Measurements from ENCODE around the gene IFNG-AS1.

Gene IFNG-AS1

DNA sequence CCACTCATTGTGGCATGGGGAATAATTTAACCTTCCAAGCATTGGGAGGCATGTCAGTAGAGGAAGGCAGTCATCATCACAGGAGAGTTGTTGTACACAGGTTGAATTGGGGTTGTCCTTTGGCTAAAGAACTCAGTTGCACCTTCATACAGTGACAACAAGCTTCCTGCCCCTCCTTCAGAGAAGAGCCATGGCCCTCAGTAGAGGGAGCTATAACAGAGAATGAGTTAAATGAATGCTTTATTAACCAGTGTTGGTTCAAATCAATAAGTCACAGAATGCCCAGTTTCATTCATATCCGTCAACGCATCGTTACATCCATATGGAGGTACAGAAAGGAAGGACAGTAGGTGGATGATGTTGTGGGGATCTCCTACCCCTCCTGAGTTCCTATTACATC, 4.8 kb downstream of the IFNG-AS1 start:
- DNase-seq (ENCODE audit: low read depth) = no peak

DNA sequence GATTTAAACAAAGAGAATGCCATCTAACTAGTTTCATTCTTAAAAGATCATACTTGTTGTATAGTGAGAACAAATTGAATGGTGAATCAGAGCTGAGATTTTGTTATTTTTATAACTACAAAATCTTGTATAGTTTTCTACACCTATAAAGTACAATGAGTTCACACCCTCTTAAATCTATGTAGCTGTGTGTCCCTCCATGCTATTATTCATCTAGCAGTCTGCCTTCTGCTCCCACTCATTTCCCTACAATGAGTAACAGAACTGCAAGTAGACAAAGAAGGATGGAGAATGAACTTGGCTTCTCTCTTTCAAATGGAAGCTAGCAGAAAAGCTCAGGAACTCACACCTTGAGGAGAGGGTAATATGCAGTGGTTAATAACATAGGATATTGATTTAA, 7.1 kb downstream of the IFNG-AS1 start:
- no peak for DNase-seq (ENCODE audit: low read depth)

DNA sequence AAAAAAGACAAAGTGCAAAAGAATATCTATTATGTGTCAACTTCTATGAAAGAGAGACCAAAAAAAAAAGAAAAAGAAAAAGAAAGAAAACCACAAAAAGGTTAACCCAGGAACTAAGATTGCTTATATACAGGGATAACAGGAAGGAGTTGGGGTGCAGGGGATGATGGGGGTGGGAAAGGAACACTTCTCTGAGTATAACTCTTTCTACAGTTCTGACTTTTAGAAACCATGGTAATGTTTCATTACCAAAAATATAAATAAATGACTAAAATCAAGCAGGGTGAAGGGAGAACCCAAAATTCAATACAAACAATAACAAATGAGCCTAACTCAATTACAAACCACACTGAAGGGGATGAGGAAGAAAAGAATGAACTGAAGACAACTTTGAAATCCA, 9.1 kb downstream of the IFNG-AS1 start:
- DNase-seq (ENCODE audit: low read depth) = no peak

DNA sequence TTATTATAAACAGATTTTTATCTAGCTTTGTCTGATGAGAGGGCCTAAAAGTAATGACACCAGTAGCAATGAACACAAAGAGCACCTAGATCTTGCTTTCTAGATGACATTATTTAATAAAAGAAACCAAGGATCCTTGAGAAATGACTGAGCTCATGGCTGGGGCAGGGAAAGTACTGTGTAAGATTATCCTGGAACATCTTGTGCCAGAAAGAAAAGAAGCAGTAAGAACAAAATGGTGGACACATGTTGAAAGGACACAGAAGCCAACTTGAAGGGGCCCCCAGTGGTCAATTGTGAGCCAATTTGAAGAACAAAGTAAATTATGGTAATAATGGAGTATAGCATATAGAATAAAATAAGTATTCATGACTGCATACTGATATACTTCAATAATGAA, 10.0 kb downstream of the IFNG-AS1 start:
- DNase-seq (ENCODE audit: low read depth) = no peak

DNA sequence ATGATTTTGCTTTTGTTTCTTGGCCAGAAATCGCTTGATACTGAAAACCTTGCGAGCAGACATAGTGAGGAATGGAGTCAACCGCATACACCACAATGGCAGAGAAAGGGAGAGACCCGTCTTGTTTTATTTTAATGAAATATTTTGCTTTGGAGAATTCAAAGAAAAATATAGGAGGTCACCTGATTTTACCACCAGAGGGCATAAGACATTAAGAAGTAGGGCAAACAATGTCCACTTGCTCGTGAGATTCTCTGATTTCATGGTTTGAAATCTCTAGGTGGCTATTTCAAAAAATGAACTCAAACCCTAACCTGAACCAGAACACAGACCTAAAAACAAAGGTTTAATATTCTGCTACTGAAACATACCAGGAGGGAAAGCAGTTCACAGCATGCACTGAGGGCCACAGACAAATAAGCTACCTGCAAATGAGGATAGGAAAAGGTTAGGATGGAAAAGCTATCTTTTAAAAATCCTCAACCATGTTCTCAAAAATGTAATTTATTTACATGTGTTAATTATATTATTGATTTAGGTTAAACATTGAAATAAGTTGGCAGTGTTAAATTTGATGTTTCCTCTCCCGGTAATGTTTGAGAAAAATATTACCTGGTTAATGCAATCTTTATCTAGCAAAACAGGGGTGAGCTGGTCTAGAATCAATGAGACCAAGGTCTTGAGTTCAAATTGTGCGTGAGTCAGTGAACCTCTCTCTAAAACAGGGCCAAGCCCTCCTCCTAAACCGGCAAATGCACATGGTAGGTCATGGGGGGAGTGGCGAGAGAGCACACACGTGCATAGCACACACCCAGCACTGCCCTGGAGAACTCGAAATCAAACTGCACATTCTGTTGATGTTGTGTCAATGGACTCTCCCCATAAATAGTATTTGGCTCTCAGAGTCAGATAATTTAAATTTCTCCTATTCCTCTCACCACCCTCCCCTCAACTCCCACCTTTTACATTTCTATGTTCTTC, 12.5 kb downstream of the IFNG-AS1 start:
- no peak for DNase-seq (ENCODE audit: low read depth)

DNA sequence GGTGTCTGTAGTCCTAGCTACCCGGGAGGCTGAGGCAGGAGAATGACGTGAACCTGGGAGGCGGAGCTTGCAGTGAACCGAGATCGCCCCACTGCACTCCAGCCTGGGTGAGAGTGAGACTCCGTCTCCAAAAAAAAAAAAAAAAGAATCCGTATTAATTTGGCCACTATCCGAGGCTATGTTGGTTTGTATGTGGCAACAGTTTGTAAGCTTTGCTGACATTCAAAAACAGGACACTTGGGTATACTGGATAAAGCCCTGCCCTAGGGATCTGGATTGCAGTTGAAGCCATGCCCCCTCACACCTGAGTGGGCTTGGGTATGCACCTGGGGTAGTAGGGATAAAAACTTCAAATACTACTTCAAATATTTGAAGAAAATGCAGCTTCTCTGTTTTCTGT, 14.5 kb downstream of the IFNG-AS1 start:
- no peak for DNase-seq (ENCODE audit: low read depth)

DNA sequence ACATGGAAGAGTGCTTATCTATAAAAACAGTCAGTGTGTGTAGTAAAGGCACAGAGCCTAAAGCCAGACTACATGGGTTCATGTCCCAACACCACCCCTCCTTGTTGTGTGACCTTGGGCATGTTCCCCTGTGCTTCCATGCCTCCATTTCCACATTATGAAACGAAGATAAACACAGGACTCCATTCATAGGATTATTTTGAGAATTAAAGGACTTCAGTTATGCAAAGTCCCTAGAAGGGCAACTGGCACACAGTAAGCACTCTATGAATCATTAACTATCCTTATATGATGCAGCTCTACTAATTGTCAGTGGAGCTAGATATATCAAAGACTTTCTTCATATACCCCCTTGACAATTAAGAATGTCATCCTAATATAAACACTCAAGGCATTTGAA, 17.8 kb downstream of the IFNG-AS1 start:
- DNase-seq (ENCODE audit: low read depth) = no peak

DNA sequence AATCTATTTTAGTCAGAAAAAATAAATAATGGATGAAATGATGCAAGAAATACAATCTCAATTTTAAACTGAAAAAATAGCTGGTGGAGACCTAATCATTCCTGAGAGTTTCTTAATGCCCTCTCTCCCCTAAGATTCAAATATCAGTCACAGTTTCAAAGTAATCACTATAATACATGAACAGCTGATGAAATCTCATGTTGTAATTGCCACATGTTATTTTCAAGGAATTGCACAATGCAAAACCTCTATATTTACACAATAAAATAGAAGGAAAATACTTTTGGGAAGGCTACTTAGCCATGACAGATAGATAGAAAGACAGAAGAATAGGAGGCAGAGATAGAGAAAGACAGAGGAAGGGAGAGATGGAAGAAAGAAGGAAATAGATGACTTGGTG, 18.2 kb downstream of the IFNG-AS1 start:
- no peak for DNase-seq (ENCODE audit: low read depth)

DNA sequence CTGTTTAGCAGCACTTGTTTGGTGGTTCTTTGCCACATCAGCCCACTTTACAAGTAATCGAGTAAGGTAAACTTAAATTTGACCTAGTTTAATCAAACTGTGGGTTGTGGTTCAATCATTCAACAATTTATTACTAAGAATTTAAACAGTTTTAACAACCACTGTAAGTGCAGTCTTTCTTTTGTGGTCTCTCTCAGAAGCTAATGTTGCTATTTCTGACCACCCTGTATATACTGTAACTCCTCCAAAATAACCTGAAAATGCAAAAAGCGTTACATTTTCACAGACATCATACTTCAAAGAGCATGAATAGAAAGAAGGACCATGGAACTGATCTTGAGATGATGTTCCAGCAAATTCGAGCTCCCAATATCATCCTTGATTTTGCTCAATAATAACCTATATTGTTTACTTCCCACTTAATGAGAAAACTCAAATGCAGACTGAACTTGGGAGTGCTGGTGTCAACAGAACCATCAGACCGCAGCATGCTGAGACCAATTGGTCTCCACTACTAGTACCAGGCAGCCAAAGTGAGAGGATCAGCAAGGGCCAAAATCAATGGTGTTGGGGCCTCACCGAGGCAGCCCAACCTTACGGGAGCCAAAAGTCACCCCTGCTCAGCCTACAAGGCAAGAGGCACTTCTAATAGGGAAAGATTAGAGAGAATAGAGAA, 22.1 kb downstream of the IFNG-AS1 start:
- DNase-seq (ENCODE audit: low read depth) = no peak

DNA sequence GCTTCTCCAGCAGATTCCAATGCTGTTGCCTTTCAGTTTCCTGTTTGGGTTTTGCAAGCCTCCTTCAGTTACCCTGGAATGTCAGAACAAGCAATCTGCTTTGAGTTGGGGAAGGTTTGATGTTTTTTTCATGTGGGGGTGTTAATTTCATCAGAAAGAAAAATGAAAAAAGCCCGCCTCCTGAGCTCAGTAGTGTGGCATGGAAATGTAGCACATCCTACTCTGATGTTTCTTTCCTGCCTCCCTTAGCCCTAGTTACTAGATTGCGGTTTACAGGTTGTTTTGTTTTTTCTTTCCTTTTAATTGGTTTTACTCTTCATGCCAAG, 22.6 kb downstream of the IFNG-AS1 start:
- peak; percentile 39 for DNase-seq (ENCODE audit: low read depth)

DNA sequence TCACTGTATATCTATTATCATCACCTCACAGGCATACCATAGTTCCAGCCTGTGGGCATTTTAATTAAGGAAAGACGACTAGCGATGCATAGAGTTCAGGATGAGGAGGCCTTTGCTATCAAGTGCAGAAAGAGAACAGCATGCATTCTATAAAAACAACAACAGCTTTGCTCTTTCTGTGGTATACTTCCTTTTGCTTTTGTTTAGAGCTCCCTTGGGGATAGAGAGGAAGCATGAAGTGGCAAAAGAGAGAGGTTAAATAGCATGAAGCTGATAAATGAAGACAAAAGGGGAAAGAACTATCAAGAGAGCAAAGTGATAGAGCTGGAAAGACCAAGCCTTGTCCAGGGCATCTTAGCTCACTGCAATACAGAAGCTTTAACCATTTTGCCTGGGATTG, 23.5 kb downstream of the IFNG-AS1 start:
- DNase-seq (ENCODE audit: low read depth) = no peak

DNA sequence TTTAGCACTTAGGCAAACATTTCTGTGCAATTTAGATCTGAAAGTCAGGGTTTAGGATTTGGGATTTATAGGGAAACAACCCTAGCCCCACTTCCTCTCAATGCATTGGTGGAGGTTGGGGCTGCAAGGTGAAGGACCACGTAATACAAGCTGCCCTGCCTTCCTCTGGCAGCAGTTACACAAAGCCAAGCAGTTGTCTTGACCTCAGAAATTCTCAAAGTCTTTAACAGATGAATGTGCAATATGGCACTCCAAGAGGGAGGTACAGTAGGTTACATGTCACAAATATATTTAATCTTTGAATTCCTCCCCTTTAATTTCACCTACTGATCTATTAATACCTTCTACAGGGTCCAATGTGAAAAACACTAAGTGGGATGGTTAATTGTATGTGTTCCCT, 23.9 kb downstream of the IFNG-AS1 start:
- no peak for DNase-seq (ENCODE audit: low read depth)

DNA sequence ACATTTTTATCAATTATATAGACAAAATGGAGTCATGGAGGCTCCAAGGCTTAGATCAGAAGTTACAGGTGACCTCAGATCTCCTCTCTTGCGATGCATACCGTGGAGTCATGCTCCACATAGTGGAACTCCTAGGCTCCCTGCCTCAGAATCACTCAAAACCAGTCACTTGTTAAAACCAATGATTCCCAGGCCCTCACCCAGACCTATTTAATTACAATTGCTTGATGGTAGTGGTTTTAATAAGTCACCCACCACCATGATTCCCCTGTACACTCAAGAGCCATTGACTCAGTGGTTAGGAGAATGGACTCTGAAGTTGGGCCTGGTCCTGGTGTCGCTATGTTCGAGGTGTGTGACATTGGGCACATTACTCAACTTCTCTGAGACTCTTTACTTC, 26.9 kb downstream of the IFNG-AS1 start:
- no peak for DNase-seq (ENCODE audit: low read depth)

DNA sequence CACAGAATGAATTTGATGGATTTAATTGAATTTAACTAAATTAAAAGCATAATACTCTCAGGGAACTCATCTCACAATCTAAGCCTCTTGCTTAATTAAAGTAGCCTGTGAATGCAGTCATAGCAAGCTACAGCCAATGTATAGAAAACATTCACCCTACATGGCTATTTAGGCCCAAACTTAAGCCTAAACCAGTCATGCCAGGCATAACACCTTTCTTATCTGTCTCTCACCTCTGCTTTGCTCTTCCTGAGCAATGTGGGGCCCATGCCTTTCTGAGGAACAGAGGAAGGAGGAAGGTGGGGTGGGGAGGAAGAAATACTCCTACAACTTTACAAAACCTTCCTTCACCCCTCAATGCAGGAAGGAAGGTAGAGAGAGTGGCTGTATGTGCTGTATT, 29.1 kb downstream of the IFNG-AS1 start:
- no peak for DNase-seq (ENCODE audit: low read depth)

DNA sequence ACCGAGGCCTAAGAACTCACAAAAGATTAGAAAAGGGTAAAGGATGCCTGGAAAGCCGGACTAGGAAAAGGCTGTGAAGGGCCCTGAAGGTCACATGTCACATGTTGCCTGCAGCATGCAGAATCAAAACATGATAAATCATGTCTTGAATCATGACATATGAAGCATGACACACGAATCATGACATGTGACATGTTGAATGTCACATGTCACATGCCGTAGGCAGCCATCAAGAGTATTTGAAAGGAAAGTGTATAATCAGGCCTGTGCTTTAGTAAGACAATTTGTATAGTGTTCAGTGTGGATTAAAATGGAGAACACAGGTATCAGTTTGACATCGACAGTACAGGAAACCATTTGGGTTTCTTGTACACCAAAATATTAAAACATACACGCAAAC, 30.8 kb downstream of the IFNG-AS1 start:
- DNase-seq (ENCODE audit: low read depth) = no peak

DNA sequence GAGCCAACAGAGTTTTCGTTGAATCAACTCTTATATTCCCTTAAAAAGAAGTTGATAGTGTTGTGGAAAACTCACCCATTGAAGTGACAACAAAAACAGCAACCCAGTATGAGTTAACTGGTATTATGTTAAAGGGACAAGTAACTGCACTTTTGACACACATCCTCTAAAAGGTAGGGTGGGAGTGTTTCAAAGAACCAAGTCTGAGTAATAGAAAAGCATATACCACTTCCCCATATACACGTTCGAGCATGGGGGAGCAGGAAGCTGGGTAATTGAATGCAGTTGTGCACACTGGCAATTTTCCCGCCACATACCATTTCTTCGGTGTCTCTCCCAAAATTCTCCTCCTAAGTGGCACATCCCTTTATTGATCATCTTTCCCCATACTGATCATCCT, 31.5 kb downstream of the IFNG-AS1 start:
- no peak for DNase-seq (ENCODE audit: low read depth)

DNA sequence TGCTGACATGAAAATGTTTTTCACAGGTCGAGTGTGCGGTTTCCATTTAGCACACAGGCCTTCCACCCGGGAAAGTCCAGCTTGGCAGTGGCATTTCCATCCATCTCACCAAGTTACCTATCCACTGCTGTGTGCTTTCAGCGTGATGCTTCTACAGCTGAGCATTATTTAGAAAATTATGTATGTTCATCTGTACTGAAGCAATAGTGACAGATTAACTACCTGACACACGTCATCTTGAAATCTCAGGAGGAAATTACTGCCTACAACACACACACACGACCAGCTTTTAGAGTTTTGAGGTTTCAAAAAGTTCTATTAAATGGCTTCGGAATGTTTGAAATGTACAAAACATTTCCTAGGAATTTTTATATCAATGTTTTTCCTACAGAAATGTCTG, 39.4 kb downstream of the IFNG-AS1 start:
- DNase-seq (ENCODE audit: low read depth) = no peak

DNA sequence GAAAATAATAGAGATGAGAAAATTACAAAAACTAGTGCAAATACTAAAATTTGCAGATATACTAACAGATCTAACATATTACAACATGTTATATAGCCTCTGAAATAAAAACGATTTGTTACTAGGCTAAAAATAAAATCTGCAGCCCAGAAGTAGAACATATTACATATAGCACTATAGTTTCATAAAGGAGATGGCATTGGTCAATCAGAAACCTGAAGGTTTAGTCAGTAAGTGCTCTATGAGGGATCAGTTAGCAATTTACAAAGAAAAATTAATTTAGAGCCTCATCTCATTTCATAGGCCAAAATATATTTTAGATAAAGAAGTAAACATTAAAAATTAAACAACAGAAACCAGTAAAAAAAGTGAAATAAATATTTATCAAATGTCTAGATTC, 41.0 kb downstream of the IFNG-AS1 start:
- DNase-seq (ENCODE audit: low read depth) = no peak

DNA sequence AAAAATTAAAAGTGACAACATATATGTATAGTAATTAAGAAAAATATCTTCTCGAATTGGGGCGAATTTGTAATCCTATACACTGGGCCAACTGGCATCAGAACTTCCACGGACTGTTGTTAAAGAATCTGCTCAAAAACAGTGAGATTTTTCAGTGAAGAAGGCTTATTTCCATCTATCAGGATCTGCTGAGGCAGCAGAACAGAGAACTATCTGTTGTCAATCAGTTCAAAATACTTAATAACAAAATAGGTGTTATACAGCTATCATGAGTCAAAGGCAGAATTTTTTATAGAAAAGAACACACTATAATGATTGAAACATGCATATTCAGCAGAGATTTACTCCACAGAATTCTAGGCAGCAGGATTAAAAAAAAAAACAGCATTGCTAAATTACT, 41.9 kb downstream of the IFNG-AS1 start:
- DNase-seq (ENCODE audit: low read depth) = no peak

DNA sequence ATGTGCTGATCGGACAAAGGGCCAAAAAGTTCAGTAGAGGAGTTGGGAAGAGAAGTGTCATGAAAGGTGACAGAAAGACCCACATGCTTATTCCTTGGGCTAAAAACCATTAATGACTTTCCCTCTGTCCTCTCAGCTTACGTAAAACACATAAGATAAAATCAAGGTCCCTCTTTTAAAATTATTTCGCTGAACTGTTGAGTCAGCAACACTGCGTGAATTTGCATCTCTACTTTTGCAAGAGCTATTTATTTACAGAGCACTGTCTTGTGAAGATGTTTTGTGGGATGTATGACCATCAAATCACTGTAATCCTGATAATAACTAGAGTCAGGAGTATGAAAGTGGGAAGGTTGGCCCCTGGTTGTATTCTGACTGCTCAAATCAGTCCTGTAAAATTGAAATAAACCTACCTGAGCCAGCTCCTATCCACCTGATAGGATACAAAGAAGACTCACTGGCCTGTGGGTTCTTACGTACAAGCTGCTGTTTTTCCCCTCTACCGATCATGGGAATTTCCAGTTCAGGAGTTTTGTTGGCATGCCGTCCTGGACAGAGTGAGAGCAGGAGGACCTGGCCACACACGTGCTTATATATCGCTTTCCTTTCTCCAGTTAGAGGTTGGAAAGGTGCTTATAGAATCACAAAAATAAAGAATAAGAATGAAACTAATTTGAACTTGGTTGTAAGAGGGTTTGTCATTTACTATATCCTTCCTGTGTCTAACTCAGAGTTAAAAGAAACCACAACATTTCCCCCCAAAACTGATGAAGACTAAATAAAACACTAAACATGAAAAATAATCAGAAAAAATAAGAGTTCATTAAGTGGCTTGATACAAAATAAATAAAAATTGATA, 42.9 kb downstream of the IFNG-AS1 start:
- no peak for DNase-seq (ENCODE audit: low read depth)

DNA sequence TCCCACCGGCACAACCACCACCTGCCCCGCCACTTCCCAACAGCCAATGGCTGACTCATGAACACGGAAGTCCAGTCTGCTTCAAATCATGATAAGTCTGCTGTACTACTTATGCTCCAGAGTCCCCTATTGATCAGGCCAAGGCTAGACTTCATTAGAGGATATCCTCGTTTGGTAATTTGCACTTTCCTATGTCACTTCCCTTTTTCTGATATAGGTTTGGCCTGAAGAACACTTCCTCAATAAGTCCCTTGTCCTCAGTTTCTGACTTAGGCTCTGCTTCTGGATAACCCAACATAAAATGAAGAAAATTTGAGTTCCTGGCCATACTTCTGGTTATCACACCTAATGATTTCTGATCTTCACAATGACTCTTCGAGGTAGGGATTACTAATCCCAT, 45.3 kb downstream of the IFNG-AS1 start:
- DNase-seq (ENCODE audit: low read depth) = no peak

DNA sequence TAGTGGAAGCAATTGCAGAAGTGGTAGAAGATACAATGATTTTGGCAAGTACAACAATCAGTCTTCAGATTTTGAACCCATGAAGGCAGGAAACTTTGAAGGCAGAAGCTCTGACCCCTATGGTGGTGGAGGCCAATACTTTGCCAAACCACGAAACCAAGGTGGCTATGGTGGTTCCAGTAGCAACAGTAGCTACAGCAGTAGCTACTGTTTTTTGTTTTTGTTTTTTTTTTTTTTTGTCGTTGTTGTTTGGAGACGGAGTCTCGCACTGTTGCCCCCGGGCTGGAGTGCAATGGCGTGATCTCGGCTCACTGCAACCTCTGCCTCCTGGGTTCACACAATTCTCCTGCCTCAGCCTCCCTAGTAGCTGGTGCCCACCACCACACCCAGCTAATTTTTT, 47.4 kb downstream of the IFNG-AS1 start:
- DNase-seq (ENCODE audit: low read depth) = no peak

All from GM04503 (cell line).